HG02610 (cell line): ENCODE measurements around the gene RRP9.
A peak's percentile ranks its signal among the peaks of the same experiment; 100 is the strongest.

ENCODE experiments used
- ATAC-seq: cut with Tn5 transposase; IDR thresholded peaks from one replicate; pipeline ENCODE4 v1.9.1; 2021; ENCODE audit warnings: mild to moderate bottlenecking, moderate library complexity; ENCODE audit not compliant: unreplicated experiment

The RRP9 gene

DNA sequence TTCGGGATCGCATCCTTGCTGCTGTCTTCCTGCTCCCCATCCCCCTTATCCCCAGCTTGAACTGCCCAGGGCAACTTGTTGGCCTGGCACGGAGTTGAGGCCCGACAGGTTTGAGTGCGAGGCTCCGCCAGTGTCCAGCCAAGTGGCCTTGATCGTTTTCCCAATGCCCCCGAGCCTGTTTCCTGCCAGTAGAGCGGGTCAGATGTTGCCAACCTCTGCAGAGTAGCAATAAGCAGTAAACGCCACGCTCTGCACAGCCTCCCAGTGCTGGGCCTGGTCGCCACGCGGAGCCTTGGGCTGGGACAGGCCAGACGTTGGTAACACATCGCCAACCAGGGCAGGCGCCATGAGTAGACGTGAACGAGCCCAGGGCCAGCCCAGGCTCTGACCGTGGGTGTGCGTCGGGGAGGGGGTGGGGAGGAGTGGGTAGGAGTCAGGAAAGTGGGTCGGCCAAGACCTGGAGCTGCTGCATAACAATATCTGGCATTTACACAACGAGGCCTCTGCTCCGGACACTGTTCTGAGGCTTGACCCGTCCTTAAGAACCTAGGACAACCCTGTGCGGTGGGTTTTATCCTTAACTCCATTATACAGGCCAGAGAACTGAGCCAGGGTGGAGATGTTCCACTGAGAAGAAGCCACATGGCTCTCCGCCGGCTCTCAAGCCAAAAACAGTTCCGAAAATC is 32.7 kb upstream of the RRP9 start:
- ATAC-seq: peak; percentile 15

DNA sequence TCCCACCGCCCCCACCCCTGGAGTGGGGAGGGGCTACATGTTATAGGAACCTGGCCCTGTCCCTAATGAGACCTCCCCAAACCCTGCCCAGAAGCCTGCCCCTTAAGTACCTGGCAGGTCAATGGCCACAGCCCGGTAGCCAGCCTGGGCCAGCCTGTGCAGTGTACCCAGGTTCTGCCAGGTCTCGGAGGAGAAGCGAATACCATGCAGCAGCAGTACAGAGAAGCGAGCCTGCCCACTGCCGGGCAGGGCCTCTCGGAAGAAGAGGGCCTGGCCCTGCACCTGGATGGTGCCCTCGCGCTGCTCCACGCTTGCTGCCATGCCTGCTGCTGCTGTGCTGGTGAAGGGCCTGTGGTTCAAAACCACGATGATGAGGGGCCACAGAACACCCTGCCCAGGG is 29.6 kb upstream of the RRP9 start:
- ATAC-seq: no peak

DNA sequence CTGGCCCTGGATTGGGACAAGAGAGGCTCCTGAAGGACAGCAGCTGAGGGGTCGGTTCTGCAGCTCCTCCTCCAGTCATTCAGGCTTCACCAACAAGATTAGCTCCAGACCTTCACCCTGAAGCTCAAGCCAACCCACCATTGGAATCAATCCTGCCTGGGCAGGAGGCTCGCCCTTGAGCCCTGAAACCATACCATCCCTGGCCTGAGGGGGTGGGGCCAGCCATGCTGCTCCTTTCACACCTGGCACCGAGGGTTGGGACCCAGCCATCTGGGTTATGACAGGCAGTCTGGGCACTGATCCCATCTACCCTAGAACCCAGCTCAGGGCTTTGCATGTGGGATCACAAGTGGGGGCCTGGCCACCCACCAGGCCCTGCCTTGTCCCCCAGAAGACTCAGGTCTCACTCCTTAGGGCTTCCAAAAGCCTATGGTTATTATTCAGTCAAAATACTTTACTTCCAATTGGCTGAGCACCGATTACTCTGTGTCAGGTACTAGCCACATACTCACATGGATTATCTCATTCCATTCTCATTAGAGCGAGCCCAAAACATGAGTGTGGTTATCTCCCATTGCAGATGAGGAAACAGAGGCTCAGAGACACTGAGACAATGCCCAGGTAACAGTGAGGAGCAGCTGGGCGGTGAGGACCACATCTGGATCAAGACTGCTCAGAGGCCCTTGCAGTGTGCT is 29.0 kb upstream of the RRP9 start:
- ATAC-seq: no peak

DNA sequence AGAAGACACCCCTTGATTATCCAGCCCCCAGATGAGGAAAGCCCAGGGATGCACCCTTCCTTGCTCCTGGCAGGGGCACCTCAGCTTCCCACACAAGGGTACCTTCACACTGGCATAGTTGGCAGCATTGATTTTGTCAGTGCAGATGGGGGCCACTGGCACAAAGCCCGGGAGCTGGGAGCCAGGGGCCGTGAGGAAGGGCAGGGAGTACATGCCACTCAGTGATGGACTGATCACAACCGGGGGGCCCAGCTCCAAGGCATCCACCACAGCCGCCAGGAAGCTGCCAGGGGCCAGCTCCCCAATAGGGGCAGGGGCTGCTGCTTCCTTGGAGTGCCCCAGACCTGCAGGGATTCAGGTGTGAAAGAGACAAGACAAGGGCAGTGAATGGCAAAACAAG is 28.1 kb upstream of the RRP9 start:
- no peak for ATAC-seq

DNA sequence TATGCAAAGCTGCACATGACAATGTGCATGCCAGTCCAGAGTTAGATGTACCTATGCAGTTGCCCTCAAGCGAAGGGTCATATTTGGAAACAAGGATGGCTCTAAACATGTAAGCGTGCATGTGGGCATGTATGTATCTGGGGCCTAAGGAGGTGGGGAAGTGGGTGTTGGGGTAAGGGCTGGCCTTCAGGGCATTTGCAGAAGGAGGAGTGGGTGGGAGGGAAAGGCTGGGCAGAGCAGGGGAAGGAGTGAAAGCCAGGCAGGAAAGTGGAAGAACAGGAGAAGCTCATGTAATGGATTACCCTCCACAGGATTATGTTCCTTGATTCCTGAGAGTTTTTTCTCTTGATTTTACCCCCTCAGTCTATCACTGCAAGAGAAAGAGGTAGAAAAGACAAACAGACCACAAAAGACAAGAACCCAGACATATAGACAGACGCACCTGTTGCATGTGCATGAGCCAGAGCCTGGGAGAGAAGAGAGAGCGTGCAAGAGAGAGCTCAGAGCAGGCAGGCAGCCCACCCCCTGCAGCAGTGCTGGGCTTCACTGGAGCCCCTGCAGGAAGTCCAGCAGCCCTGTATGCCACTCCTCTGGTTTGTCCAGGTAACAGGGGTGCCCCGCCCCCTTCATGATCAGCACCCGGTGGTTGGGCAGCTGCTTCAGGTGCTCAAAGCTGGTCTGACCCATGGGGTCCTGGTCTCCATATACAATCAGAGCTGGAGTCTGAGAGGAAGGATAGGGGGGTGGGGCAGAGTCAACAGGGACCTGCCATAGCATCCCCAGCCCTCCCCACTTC is 27.4 kb upstream of the RRP9 start:
- ATAC-seq: no peak

DNA sequence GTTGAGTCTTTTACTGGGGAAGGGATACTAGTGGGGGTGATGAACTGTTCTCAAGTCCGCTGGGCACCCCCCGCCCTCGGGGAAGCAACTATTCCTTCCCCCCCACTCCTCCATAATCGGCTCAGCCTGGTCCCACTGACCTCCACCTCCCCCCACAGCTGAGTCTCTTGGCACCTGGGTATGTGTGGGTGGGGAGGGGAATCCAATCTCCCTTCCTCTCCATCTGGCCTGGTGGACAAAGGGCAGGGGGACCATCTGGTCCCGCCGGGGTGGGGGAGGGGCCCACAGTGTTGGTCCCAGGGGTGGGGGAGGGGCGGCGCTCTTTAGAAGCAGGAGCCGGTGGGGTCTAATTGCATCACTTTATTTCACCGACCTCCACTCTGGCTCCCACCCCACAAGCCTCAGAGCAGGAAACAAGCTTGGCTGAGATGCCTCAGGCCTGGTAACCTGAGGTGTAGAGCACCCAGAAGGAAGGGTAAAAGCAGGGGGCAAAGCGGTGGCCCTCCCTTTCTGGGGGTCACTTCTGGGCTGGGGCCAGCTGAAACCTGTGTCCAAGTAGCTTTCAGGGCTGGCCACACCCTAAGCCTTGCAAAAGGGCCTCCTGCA is 26.6 kb upstream of the RRP9 start:
- no peak for ATAC-seq

DNA sequence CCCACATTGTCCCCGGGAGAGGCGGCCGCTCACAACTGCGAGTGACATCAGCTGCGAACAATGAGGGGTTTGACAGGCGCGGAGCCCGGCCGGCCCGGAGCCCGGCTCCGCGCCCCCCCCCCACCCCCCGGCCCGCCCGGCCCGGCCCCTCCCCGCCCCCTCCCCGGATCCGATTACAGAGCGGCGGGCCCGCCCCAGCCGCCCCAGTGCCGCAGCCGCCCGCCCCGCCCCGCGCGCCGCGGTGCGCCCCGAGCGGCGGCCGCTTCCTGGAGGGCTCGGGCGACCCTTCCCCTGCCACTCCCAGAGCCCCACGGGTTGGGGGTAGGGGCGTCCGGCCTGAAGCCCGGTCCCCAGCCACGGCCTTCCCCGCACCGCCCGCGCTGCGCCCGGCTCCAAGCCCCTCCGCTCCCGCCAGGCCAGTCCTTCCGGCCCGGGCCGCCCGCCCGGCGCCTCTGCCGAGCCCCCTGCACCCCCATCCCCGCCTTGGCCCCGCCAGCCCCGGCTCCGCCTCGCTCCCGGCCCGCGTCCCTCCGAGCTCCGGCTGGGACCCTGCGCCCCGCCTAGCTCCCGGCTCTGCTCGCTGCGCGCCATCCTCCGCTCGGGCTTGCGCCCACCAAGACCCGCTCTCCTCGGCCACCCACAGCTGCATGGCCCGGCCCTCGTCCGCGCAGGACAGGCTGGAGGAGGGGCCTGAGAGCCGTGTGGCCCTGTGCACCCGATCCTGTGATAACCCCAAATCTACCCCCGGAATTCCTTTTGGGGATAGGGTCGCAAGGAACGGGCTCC is 25.9 kb upstream of the RRP9 start, which contains the start of gene PCBP4:
Gene PCBP4 (minus strand): TSS at position 71 of the 786 bp plus-strand sequence. CDS start 6,214 bp downstream, outside the sequence.
- no peak for ATAC-seq

DNA sequence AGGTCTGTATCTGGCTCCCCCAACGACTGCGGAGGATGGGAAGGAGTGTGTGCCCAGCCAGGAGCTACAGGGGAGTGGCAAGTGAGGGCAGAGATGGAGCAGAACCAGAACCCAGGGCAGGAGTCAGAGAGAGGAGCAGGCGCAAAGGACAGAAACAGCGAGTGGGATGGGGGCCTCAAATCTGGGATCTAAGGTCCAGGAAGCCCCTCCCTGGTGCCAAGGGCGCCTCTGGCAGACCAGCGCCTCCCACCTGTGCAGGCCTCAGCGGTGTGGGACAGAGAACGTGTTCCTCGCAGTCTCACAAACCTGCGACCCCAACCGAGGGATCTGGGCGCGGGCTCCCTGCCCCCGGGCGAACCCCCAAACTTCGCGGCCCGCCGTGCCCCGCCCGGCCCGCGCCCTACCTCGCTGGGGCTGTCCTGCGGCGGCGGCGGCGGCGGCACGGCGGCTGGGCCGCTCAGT is 25.2 kb upstream of the RRP9 start:
- no peak for ATAC-seq

DNA sequence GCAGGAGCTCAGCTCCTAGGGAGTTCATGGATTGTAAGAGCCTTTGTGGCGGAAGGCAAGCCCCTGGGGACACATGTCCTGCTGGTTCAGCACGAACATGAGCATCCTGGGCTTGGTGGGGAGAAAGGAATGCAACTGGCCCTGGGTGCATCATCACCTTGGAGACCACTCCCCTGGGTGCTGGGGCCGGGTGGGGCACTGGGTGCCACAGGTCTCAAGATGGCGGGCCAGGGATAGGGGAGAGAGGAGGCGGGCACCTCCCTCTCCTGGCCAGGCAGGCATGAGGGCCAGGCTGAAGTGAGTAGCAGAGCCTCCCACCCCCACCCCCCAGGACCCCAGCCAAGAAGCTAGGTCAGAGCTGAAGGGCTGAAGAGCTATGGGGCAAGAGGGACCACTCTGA is 24.8 kb upstream of the RRP9 start:
- no peak for ATAC-seq

DNA sequence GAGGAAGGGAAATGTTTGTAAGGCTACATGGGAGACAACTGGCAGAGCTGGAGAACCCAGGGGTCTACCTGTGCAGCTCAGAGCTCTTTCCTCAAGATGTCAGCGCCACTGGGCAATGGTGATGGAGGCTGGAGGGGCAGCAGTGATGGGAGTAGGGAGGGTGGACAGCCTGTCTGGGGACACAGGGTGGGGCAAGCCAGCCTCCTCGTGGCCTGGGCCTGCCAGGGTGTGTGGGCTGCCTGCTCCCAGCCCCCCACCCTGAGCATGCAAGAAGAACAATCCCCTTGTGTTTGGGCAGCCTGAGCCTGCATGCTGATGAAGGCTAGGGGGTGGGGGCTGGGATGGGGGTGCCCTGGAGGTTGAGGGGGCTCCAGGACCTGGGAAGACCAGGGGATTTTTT is 24.3 kb upstream of the RRP9 start:
- no peak for ATAC-seq

DNA sequence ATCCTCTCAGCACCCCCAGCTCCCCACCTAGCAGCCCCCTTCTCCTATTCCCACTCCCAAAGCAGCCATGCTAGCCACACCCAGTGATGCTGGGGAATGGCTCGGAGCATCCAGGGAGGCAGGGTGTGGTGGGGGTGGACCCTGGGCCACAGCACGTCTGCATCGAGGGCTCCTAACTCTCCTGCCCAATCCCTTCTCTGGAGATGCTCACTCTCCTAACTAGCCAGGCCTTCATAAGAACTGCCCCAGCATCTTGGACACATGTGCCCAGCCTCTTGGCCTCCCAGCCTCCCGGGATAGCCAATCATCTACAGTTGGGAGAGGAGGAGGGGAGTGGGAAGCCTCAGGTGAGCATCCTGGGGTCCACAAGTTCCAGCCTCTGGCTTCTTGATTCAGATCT is 22.8 kb upstream of the RRP9 start:
- no peak for ATAC-seq

DNA sequence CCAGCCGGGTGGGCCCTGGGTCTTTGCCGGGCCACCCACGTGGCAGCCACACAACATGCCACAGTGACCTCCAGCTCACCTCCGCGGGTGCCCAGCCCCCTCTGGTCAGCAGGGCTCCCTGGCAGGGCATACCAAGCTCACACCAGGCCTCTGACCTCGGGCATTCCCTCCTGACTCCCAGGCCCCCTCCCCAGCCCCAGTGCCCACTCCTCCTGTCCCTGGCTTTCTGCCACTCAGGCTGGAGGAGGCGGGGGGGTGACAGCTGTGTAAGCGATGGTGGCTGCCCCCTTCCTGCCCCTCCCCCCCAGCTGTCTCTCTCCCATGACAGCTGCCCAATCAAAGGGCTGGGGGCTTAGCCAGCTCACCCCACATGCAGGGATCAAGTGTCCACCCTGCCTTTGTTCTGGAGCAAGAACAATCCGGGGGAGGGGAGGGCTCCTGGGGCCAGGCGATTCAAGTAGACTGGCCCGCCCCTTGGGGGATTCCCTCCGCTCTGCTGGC is 22.3 kb upstream of the RRP9 start:
- no peak for ATAC-seq

DNA sequence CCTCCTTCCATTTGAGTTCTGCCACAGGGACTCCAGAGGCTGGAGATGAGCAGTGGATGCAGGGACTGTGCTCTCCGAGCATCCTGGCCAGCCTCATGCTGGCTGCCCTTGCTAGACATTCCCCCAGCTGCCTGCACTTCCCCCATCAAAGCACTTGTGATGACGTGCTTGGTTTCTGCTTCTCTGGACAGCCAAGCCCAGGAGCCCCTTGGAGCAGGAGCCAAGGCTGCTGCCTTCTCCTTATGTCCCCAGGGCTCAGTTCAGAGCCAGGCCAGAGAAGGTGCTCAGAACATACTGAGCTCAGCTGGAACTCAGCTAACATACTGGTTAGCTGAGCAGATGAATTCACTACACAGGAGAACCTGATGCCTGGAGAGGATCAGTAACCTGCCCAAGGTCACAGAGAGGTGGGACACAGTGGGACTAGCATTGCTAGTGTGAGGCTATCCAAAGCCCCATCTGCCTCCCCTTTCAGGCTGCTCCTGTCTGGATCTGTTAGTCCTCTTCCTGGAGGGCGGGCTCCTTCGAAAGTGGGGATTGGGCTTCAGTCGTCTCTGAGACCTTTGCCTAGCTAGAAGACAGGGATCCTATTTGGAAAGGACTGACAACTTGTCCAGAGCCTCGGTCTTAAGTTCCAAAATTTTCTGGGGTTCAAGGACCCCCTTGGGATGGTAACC is 21.3 kb upstream of the RRP9 start:
- ATAC-seq: no peak

DNA sequence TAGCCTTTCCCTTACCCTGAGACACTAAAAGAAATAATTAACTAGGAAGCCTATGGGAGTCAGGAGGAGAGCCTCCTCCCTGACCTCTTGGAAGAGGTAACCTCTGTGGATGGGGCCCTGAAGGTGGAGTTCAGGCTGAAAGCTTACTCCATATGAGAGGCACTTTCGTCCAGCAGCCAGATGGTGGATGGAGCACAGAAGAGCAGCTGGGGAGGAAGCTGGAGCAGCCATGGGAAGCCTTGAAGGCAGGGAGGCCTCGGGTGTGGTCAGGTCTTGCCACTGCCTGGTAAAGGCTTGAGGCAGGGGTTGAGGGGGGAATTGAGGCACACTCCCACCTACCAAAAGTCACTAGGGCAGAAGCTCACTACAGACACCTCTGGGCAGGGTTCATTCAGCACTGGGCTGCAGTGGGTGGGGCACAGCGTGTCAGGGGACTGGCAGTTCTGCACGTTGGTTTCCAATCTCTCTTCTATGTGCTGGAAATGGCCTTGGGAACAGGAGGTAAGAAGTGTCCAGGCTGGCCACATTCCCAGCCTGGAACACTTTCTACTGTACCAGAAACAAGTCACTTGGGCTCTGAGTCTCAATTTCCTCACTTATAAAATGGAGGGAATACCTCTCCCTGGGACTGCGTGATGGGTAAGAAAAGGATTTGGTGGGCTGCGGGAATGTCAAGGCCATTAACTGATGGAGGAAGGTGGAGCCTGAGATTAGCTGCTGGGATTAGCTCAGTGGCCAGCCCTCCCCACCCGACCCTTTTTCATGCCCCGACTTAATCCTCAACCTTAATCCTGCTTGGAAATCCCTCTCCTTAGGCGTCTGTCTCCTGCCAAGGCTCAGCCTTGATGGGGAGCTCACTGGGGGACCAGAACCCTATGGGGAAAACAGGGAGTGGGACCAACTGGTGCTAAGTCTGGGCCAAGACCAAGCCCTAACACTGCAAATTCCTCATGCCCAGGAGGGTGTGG is 20.2 kb upstream of the RRP9 start:
- no peak for ATAC-seq

DNA sequence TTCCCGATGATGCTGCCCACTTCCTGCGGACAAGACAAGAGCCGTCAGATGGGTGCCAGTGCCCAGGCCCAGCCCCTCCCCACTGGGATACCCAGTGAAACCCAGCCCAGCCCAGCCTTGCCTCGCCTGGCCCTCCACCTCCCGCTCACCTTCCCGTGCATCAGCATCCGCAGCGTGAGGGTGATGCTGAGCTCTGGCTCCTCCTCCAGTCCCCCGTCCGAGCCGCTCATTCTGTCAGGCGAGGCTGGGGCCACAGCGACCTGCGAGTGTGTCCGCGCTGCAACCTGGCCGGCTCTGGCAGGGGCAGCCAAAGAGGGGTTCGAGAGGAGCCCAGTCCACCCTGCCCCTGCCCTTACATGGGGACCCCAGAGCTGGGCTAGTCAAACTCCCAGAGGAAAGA is 19.3 kb upstream of the RRP9 start:
- ATAC-seq: no peak

DNA sequence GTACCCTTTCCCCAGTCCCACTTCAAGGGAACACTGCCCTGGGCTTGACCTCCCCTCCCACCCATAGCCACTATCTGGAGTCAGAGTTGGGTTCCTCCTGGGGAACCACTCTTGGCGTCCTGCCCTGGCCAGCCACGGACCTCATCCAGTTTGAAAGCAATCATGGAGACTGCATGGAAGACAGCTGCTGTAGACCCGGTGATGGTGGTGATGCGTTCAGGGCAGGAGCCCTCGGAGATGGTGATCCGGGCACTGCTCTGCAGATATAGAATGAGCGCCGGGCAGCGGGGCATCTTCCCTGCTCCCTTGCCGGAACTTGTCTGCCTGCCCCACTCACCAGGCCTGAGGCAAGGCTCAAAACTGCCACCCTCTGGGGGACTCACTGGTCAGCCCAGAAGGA is 18.7 kb upstream of the RRP9 start:
- no peak for ATAC-seq

DNA sequence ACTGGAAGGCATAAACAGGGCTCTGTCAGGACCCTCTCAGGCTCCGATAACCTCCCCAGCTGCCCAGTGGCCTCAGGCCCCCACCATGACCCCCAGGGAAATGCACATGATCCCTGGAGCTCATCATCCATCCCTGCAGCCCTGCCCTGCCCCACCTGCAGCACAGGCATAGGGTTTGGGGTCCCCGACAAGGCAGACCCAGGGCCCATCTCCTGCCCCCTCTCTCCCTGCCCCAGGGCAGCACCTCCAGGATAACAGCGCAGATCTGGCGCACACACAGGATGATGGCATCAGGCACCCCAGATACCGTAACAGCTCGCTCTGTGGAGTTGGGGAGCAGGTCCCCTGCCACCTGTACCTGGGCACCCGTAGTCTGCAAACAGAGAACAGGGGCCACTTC is 17.9 kb upstream of the RRP9 start:
- no peak for ATAC-seq

DNA sequence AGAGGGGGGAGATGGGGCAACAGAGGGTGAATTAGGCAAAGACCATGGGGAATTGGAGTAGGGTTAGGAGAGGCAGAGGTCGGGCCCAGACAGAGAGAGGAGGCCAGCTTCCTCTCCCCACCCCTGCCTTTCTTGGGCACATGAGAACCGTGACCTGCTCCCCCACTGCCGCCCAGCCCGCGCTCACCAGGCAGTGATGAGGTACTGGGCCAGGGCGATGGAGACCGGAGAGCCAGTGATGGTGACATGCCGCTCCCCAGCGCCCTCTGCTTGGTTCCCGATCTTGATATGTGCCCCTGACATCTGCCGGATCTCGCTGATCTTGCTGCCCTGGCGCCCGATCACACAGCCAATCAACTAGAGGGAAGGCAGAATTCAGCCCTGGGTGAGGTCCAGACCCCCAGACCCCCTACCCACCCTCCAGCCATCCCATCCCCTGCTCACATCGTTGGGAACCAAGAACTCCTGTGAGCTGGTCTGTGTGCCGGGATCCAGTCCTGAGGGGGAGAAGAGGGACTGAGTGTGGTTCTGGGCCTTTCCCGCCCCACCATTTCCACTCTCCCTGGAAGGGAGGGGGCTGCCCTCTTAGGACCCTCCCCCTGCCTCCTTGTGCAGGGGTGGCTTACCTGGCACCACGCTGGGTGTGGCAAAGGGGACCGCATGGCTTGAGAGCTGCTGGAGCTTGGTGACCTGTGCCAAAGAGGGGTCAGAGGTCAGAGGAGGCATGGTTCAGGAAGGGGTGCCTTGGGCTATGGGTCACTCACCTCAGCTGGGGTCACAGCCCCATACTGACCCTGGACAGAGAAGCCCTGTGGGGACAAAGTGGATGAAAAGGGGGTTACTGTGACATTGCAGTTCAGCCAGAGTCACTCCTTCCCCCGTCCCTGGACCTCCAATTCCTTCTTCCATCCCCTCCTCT is 17.2 kb upstream of the RRP9 start:
- no peak for ATAC-seq
